SK-N-SH (cell line): ENCODE data around the gene SLC18A2. TPM values are rescaled to one million over a fixed set of nuclear protein-coding genes. Genes with fewer than 3 reads are reported as not detected.

Experiments
- CTCF ChIA-PET: fragments of 300-600, 350-600 bp; formaldehyde crosslinking; extraction: SDS; loops from one replicate; lab custom pipeline; 2021; lab: Yijun Ruan, JAX
- POLR2A ChIA-PET: fragments of 350-600 bp; sonication (Branson Sonifier 250); formaldehyde crosslinking; extraction: SDS; loops from one replicate; lab custom pipeline; 2020; ENCODE audit warnings: antibody characterized with exemption, inconsistent platforms; lab: Yijun Ruan, JAX
- DNase-seq: peaks from one replicate; pipeline ENCODE4 v3.0.0; 2012
- H2AFZ ChIP-seq: fragments of 200-600 bp; sonication (generic); 2 replicates; pipeline ENCODE4 v1.8.1; 2016; ENCODE audit warnings: antibody characterized with exemption, mild to moderate bottlenecking, low read depth
- H3F3A ChIP-seq: fragments of 200-600 bp; sonication (generic); replicated peaks from 2 replicates; pipeline ENCODE3; 2016; ENCODE audit warnings: antibody characterized with exemption, mild to moderate bottlenecking; ENCODE audit not compliant: insufficient read depth
- H3K27ac ChIP-seq, 2 experiments: fragments of 200-500 bp in 1 of 2; fragments of 200-600 bp in 1 of 2; sonication (Bioruptor generic) in 1 of 2; sonication (generic), shearing (Covaris generic) in 1 of 2; 2 replicates each; pipeline versions ENCODE4 v1.5.1 to v1.6.1; 2014 to 2016; ENCODE audit warnings: low read depth in 2 of 2, inconsistent platforms in 1 of 2, low read length in 1 of 2, mild to moderate bottlenecking in 1 of 2, mixed read lengths in 1 of 2
- H3K27me3 ChIP-seq: fragments of 200-600 bp; sonication (generic), shearing (Covaris generic); 2 replicates; pipeline ENCODE4 v1.6.1; 2016; ENCODE audit warnings: mixed run types; ENCODE audit not compliant: insufficient read depth
- H3K36me3 ChIP-seq, 2 experiments: fragments of 200-500 bp in 1 of 2; fragments of 200-600 bp in 1 of 2; sonication (Bioruptor generic) in 1 of 2; sonication (generic) in 1 of 2; replicated peaks in 1 of 2; 2 replicates each; pipeline versions ENCODE3 to v1.5.1; 2014 to 2016; ENCODE audit warnings: low read length in 1 of 2, mild to moderate bottlenecking in 1 of 2; ENCODE audit not compliant: insufficient read depth in 2 of 2, control insufficient read depth in 1 of 2
- H3K4me1 ChIP-seq, 2 experiments: fragments of 200-500 bp in 1 of 2; fragments of 200-600 bp in 1 of 2; sonication (Bioruptor generic) in 1 of 2; sonication (generic), shearing (Covaris generic) in 1 of 2; 2 replicates each; pipeline versions ENCODE4 v1.5.1 to v1.6.1; 2014 to 2016; ENCODE audit warnings: low read depth in 1 of 2, low read length in 1 of 2, mixed run types in 1 of 2; ENCODE audit not compliant: insufficient read depth in 2 of 2, control insufficient read depth in 1 of 2
- H3K4me2 ChIP-seq: fragments of 200-600 bp; sonication (generic), shearing (Covaris generic); 2 replicates; pipeline ENCODE4 v1.6.1; 2017; ENCODE audit warnings: mixed run types
- H3K4me3 ChIP-seq, 2 experiments: fragments of 200-500 bp in 1 of 2; fragments of 200-600 bp in 1 of 2; sonication (Bioruptor generic) in 1 of 2; sonication (generic), shearing (Covaris generic) in 1 of 2; 2 replicates each; pipeline versions ENCODE4 v1.5.1 to v1.8.1; 2014 to 2016; ENCODE audit warnings: low read depth in 2 of 2, inconsistent platforms in 1 of 2, low read length in 1 of 2, mild to moderate bottlenecking in 1 of 2, mixed read lengths in 1 of 2, moderate library complexity in 1 of 2
- H3K79me2 ChIP-seq: fragments of 200-600 bp; sonication (generic); 2 replicates; pipeline ENCODE4 v1.8.1; 2017; ENCODE audit warnings: mild to moderate bottlenecking; ENCODE audit not compliant: insufficient read depth
- H3K9ac ChIP-seq: fragments of 200-600 bp; sonication (generic); 2 replicates; pipeline ENCODE4 v1.6.1; 2017; ENCODE audit warnings: mixed run types
- H3K9me2 ChIP-seq: fragments of 200-600 bp; sonication (generic); 2 replicates; pipeline ENCODE4 v1.6.1; 2017; ENCODE audit warnings: mixed run types
- H3K9me3 ChIP-seq: fragments of 200-600 bp; sonication (generic); 2 replicates; pipeline ENCODE4 v1.6.1; 2017; ENCODE audit warnings: mixed run types, mild to moderate bottlenecking, moderate library complexity
- H4K20me1 ChIP-seq: fragments of 200-600 bp; sonication (generic); 2 replicates; pipeline ENCODE4 v1.6.1; 2017; ENCODE audit warnings: mild to moderate bottlenecking, mixed run types; ENCODE audit not compliant: insufficient read depth
- MAX ChIP-seq: IDR thresholded peaks from 2 replicates; pipeline ENCODE4 v1.4.0; 2012; ENCODE audit warnings: low read depth
- NFIC ChIP-seq: IDR thresholded peaks from 2 replicates; pipeline ENCODE4 v1.4.0; 2012; ENCODE audit warnings: borderline replicate concordance
- SIN3A ChIP-seq: IDR thresholded peaks from 2 replicates; pipeline ENCODE4 v1.6.1; 2012; ENCODE audit warnings: low read depth, mild to moderate bottlenecking, low read length, moderate library complexity, borderline replicate concordance
- SMC3 ChIP-seq: IDR thresholded peaks from 2 replicates; pipeline ENCODE4 v1.6.1; 2012; ENCODE audit warnings: low read depth, low read length, improper control_type of control experiment
- USF2 ChIP-seq: fragments of 150-350 bp; IDR thresholded peaks from 2 replicates; pipeline ENCODE4 v1.6.1; 2017; ENCODE audit warnings: antibody characterized with exemption, low read length, low read depth, borderline replicate concordance
- ZBTB33 ChIP-seq: IDR thresholded peaks from 2 replicates; pipeline ENCODE4 v1.4.0; 2012; ENCODE audit warnings: low read depth, borderline replicate concordance
- WGBS: methylation state at CpG from one replicate; pipeline ENCODE4 v1.1.6; 2017; ENCODE audit warnings: low lambda C conversion rate; 5-methylcytosine and 5-hydroxymethylcytosine counted together
- polyA plus RNA-seq, 3 experiments: library from polyadenylated mRNA; depleted of rRNA; stranded (reverse); fragments of >200 nt; gene quantifications; 2 replicates each; pipeline ENCODE4 v1.2.3, GENCODE V29; 2012

Gene SLC18A2
- polyA plus RNA-seq, 1 of the 3 experiments (the other 2 are of a cell fraction) = not detected

GRCh38 chr10:117275121-117275520 is 34.2 kb downstream of the SLC18A2 start:
- no peaks in the 10 kb centered on the region for H3F3A ChIP-seq
- H3K9me2 ChIP-seq = no peaks in the 10 kb centered on the region
- no peak overlapping the region for H2AFZ ChIP-seq
- ChIA-PET CTCF (interaction anchor here (0.8 to 2.2 kb wide), 3 partner anchors 20 to 58 kb away, joined by 3 to 14 read pairs (median 11); no protein-coding TSS in a partner anchor), POLR2A (no interaction called here)
- no peaks in the 10 kb centered on the region for H4K20me1 ChIP-seq
- no peaks in the 10 kb centered on the region for H3K9me3 ChIP-seq
- H3K4me3 ChIP-seq = no peak overlapping the region
- H3K27me3 ChIP-seq = no peaks in the 10 kb centered on the region
- TF ChIP-seq SIN3A (no peak), MAX (no peak), USF2 (no peak)
- no peak overlapping the region for H3K27ac ChIP-seq
- peaks cover 6 to 8% of the 10 kb centered on the region in 2 experiments for H3K36me3 ChIP-seq
- WGBS = 72% methylated on average over 3 of the region's 3 CpGs
- H3K79me2 ChIP-seq = no peaks in the 10 kb centered on the region
- DNase-seq = no peak
- H3K9ac ChIP-seq = no peak overlapping the region
- H3K4me2 ChIP-seq = no peak overlapping the region
- peaks cover 0 to 11% of the 10 kb centered on the region in 2 experiments; a peak in 1 of 4 replicates for H3K4me1 ChIP-seq

GRCh38 chr10:117277675-117278074 is 36.8 kb downstream of the SLC18A2 start:
- peaks cover 0 to 2% of the 10 kb centered on the region in 2 experiments; a peak in 1 of 4 replicates for H3K4me1 ChIP-seq
- H4K20me1 ChIP-seq = no peaks in the 10 kb centered on the region
- POLR2A ChIA-PET = no interaction called here
- no peak overlapping the region for H3K27ac ChIP-seq
- H2AFZ ChIP-seq = no peak overlapping the region
- H3K79me2 ChIP-seq = no peaks in the 10 kb centered on the region
- CTCF ChIA-PET = interaction anchor here (1.6 to 3.7 kb wide), 2 partner anchors 42 to 61 kb away, joined by 9 to 19 read pairs; no protein-coding TSS in a partner anchor
- no peak overlapping the region for H3K4me2 ChIP-seq
- H3F3A ChIP-seq = no peaks in the 10 kb centered on the region
- H3K9me2 ChIP-seq = no peaks in the 10 kb centered on the region
- H3K27me3 ChIP-seq = no peaks in the 10 kb centered on the region
- 98% methylated on average over 2 of the region's 2 CpGs for WGBS
- TF ChIP-seq ZBTB33 = no peak
- TF ChIP-seq SMC3 = no peak
- TF ChIP-seq USF2 = no peak
- TF ChIP-seq NFIC = no peak
- no peak overlapping the region for H3K4me3 ChIP-seq
- no peak for DNase-seq
- no peak overlapping the region for H3K9ac ChIP-seq
- H3K36me3 ChIP-seq = peaks cover 8 to 11% of the 10 kb centered on the region in 2 experiments
- no peaks in the 10 kb centered on the region for H3K9me3 ChIP-seq
